ENCODE results near the gene TOMM7. TPM values are rescaled to one million over a fixed set of nuclear protein-coding genes. Genes with fewer than 3 reads are reported as not detected.

The TOMM7 gene
- total RNA-seq, 2 experiments from 2014 or later: 189 to 195 TPM

- Histone ChIP-seq H3K4me1 (ENCODE audit: insufficient read depth, low read length, poor library complexity, severe bottlenecking) (peaks cover 19% of the 10 kb centered on the region), H4K20me1 (ENCODE audit: insufficient read depth, low read length) (no peaks in the 10 kb centered on the region), H3K9me2 (ENCODE audit: insufficient read depth, low read length) (no peaks in the 10 kb centered on the region), H3K27ac (ENCODE audit: low read depth, low read length, poor library complexity, severe bottlenecking) (no peak overlapping the region), H3K4me2 (ENCODE audit: low read length) (no peak overlapping the region), H3K36me3 (ENCODE audit: insufficient read depth, low read length) (peaks cover 55% of the 10 kb centered on the region), H2AFZ (ENCODE audit: low read length) (no peak overlapping the region), H3K79me2 (ENCODE audit: insufficient read depth, low read depth, low read length) (no peaks in the 10 kb centered on the region), H3K4me3 (ENCODE audit: low read depth, low read length, poor library complexity, severe bottlenecking) (no peak overlapping the region), H3K9me3 (ENCODE audit: low read length) (no peaks in the 10 kb centered on the region)
- ChIA-PET POLR2A (no interaction called here), CTCF (ENCODE audit: unreplicated experiment) (no interaction called here)
- DNase-seq (ENCODE audit: low spot score): no peak
- intact Hi-C loops (cut with micrococcal nuclease; ENCODE audit: unreplicated experiment): no loop called here
- TF ChIP-seq CTCF (conservative IDR thresholded peaks at IDR 0.05; ENCODE audit: low read length) (no peak), EZH2phosphoT487 (IDR thresholded peaks at IDR 0.05; ENCODE audit: borderline replicate concordance, low read depth, low read length) (no peak)
- BruUV-seq (replicated peaks): no TSS peak
These were observed 40.7 kb upstream of the TOMM7 start for GRCh38 chr7:22863156-22863899.

GRCh38 chr7:22861576-22861975 is 38.9 kb upstream of the TOMM7 start:
- no TSS peak for BruUV-seq (replicated peaks)

GRCh38 chr7:22860784-22861482 is 38.3 kb upstream of the TOMM7 start:
- DNase-seq (ENCODE audit: low spot score): peak; percentile 40
- POLR2A ChIA-PET: interaction anchor here (0.5 to 2.3 kb wide), 7 partner anchors 7 to 194 kb away, joined by 3 to 8 read pairs (median 4); no protein-coding TSS in a partner anchor
- no peak overlapping the region for H3K27ac ChIP-seq (ENCODE audit: low read depth, low read length, poor library complexity, severe bottlenecking)
- H3K4me1 ChIP-seq (ENCODE audit: insufficient read depth, low read length, poor library complexity, severe bottlenecking): peaks cover 21% of the 10 kb centered on the region
- no peaks in the 10 kb centered on the region for H3K9me3 ChIP-seq (ENCODE audit: low read length)
- CTCF ChIA-PET (ENCODE audit: unreplicated experiment): interaction anchor here (1.0 kb wide), 1 partner anchor 12 kb away, joined by 3 read pairs; no protein-coding TSS in a partner anchor
- H3K36me3 ChIP-seq (ENCODE audit: insufficient read depth, low read length): peaks cover 77% of the 10 kb centered on the region
- H4K20me1 ChIP-seq (ENCODE audit: insufficient read depth, low read length): no peaks in the 10 kb centered on the region
- H3K4me3 ChIP-seq (ENCODE audit: low read depth, low read length, poor library complexity, severe bottlenecking): no peak overlapping the region
- TF ChIP-seq CTCF (conservative IDR thresholded peaks at IDR 0.05; ENCODE audit: low read length): peak; percentile 84
- no peak for TF ChIP-seq EZH2phosphoT487 (IDR thresholded peaks at IDR 0.05; ENCODE audit: borderline replicate concordance, low read depth, low read length)
- BruUV-seq (replicated peaks): no TSS peak
- no peak overlapping the region for H2AFZ ChIP-seq (ENCODE audit: low read length)
- no peaks in the 10 kb centered on the region for H3K9me2 ChIP-seq (ENCODE audit: insufficient read depth, low read length)
- intact Hi-C loops (cut with micrococcal nuclease; ENCODE audit: unreplicated experiment): no loop called here
- peaks cover 11% of the 10 kb centered on the region; the same call in 1 of the 2 replicates for H3K79me2 ChIP-seq (ENCODE audit: insufficient read depth, low read depth, low read length)
- no peak overlapping the region for H3K4me2 ChIP-seq (ENCODE audit: low read length)

More at GRCh38 chr7:22861576-22861975, 38.9 kb upstream of the TOMM7 start:
- Histone ChIP-seq H3K4me1 (ENCODE audit: insufficient read depth, low read length, poor library complexity, severe bottlenecking) (peaks cover 15% of the 10 kb centered on the region), H4K20me1 (ENCODE audit: insufficient read depth, low read length) (no peaks in the 10 kb centered on the region), H3K79me2 (ENCODE audit: insufficient read depth, low read depth, low read length) (peaks cover 4% of the 10 kb centered on the region; the same call in 1 of the 2 replicates), H2AFZ (ENCODE audit: low read length) (no peak overlapping the region), H3K9me2 (ENCODE audit: insufficient read depth, low read length) (no peaks in the 10 kb centered on the region), H3K4me2 (ENCODE audit: low read length) (no peak overlapping the region), H3K36me3 (ENCODE audit: insufficient read depth, low read length) (peaks cover 71% of the 10 kb centered on the region), H3K9me3 (ENCODE audit: low read length) (no peaks in the 10 kb centered on the region), H3K4me3 (ENCODE audit: low read depth, low read length, poor library complexity, severe bottlenecking) (no peak overlapping the region), H3K27ac (ENCODE audit: low read depth, low read length, poor library complexity, severe bottlenecking) (no peak overlapping the region)
- CTCF ChIA-PET (ENCODE audit: unreplicated experiment): no interaction called here
- intact Hi-C loops (cut with micrococcal nuclease; ENCODE audit: unreplicated experiment): no loop called here
- DNase-seq (ENCODE audit: low spot score): no peak
- TF ChIP-seq EZH2phosphoT487 (IDR thresholded peaks at IDR 0.05; ENCODE audit: borderline replicate concordance, low read depth, low read length): no peak
- POLR2A ChIA-PET: interaction anchor here (0.5 to 2.3 kb wide), 5 partner anchors 12 to 125 kb away, joined by 3 to 8 read pairs (median 4); no protein-coding TSS in a partner anchor
